HUDEP-2 (cell line): ENCODE results near the gene RCAN2.

Experiments
- DNase-seq, 76 experiments: peaks; one replicate each; lab custom pipeline; 2025; ENCODE audit not compliant: unreplicated experiment in 76 of 76; lab: John Stamatoyannopoulos, UW

RCAN2 gene

DNA sequence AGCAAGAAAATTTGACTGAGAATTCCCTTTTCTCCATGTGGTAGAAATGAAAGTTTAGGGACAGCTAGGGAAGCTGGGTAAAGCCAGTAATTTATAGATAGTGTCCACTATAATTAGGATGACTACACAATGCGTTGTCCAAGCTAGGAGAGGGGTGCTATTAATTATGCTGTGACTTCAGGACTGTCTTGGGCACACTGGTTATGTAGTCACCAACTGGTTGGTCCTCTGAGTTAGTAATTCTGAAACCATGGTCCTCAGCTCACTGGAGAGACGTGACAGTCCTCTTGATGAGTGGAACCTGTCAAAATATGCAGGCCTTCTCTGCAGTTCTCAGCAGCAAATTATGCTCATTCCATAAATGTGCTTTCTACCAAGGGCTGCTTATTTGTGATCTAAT lies 225.9 kb downstream of the RCAN2 start:
- no peak for DNase-seq

DNA sequence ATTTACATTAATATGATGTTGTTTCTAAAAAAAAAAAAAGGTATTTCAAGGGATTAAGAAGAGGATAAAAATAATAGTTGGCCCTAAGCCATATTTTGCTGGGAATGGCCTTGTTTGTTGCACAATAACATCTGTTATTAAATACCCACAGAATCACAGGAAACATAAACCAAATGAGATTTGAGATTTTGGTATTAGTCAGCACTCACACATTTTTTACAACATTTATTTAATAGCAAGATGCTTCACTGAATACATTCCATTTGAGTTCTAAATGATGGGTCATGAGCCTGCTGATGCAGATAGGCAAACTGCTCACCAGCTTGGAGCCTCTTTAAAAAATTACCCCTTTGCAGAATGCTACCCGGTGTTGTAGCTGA lies 227.6 kb downstream of the RCAN2 start:
- no peak for DNase-seq

DNA sequence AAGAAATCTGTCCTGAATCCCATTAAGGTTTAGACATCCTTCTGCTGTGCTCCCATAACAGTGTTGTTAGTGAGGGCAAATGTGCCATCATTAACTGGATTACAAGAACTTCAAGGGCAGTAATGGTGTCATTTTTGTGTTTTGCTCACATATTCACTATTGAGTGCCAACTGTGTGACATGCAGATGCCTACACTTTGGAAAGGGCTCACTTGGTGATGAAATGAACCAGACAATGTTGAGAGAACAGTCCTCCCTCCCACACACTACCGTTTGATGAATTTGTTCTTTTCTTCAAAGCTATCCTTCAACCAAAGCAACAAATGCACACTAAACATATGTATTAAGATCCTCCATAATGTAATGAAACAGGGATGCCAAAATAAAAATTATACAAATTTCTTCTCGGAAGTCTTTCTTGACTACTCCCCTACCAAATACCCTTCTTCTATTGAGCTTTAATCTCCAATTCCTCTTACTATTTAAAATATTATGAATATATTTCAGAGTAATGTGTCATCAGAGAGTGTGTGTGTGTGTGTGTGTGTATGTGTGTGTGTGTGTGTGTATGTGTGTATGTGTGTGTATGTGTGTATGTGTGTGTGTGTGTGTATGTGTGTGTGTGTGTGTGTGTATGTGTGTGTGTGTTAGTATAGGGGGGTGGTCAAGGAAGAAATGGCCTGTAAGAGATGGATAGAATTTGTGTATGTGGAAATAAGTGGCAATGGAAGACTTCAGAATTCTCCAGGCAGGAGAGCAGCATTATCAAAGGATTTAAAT lies 228.1 kb downstream of the RCAN2 start:
- DNase-seq: no peak

GRCh38 chr6:46258249-46258648 lies 233.0 kb downstream of the RCAN2 start:
- no peak for DNase-seq

GRCh38 chr6:46255528-46255927 lies 235.7 kb downstream of the RCAN2 start:
- no peak for DNase-seq

DNA sequence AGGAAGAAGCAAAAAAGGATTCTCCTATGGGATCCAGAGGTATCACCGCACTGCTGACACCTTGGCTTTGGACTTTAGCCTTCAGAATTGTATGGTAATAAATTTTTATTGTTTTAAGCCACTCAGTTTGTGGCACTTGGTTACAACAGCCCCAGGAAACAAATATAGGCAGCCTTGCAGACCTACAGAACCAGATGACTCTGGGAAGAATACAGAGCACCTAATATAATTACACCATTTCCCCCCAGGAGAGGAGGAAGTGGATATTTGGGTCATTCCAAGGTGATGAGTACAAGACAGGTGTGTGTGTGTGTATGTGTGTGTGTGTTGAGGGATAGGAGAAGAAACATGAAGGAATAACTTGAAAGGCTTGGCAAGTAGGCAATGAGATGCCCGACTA lies 236.3 kb downstream of the RCAN2 start:
- no peak for DNase-seq

- DNase-seq: no peak
Measured at GRCh38 chr6:46254331-46254730, 236.9 kb downstream of the RCAN2 start.

DNA sequence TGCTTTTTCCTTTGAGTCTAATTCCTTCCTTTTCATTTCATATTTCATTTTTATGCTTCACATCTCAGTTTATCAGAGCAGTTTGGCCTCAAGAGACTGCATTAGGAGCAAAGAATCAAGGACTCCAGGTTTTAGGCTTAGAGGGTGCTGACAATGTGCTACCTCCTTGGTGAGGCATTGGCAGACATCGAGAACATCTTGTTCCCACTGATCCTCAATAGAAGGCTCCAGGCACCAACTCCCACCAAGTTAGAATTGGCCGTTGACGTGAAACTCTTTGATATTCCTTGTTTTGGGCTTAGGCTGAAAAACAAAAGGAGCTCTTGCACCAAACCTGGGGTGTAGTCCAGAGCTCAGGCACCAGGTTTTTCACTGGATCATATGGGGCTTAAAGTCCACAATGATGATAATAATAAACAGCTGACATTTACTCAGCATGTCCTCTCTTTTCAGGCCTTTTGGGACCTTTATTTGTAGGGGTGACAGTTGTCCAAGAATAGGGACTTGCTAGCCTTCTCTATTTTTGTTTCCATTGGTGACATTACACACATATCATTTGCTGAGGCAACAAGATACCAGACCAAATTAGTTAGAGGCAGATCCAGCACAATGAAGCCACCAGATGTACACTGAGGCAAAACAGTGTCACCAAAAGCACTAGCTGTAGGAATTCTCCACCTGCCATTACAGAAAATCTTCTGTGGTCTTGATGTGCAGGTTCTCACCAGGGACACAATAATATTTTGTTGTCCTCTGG lies 239.5 kb downstream of the RCAN2 start:
- no peak for DNase-seq

GRCh38 chr6:46248143-46248542 lies 243.1 kb downstream of the RCAN2 start:
- no peak for DNase-seq

GRCh38 chr6:46246727-46247126 lies 244.5 kb downstream of the RCAN2 start:
- DNase-seq: no peak

DNA sequence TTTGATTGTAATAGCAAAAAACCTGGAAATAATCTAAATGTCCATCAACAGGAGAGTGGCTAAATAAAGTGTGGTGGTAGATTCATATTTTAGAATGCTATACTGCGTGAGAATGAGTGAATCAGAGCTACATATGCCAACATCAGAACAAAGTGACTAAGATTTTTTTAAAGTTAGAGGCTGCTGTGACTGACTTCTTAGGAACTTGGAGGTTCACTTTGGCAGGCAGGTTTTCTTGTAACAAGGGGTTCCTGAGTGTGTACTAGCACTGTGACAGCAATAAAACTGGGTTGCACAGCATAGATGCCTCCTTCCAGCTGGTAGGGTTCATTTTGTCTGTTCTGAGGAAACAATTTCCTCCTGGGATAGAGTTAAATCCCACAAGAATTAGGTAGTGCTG lies 245.2 kb downstream of the RCAN2 start:
- DNase-seq: no peak

DNA sequence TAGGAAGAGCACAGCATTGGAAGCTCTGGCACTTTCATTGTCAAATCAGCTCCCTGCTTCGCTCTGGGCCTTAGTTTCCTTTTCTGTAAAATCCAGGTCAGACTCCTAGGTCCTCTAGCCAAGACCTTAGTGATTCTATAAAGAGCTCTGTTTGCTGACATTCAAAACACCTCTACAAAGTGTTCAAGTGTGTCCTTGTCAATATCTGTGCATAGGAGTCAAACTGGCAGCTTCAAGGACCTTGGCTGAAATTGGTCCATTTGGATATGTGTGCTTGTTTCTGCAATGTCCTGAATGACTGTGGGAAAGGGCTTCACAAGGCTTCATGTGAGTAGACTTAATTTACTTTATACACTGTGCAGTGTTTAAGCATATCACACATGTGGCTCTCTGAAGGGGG lies 246.6 kb downstream of the RCAN2 start:
- DNase-seq: no peak

DNA sequence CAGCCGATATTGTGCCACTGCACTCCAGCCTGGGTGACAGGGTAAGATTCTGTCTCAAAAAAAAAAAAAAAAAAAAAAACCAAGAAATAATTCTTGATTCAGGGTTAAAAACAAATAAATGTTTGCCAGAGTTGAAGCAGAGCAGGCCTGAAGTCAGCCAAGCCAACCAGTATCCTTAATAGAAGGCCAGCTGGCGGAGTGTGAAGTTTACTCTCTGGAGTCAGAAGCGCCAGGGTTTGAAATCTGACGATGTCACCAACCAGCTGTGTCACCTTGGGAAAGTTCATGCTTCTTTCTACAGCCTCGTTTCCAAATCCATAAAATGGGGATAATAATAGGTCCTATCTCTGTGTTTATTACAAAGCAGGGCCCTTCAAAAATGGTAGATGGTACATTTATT lies 247.5 kb downstream of the RCAN2 start:
- no peak for DNase-seq

- DNase-seq: no peak
Measured at GRCh38 chr6:46242921-46243320, 248.3 kb downstream of the RCAN2 start.

DNA sequence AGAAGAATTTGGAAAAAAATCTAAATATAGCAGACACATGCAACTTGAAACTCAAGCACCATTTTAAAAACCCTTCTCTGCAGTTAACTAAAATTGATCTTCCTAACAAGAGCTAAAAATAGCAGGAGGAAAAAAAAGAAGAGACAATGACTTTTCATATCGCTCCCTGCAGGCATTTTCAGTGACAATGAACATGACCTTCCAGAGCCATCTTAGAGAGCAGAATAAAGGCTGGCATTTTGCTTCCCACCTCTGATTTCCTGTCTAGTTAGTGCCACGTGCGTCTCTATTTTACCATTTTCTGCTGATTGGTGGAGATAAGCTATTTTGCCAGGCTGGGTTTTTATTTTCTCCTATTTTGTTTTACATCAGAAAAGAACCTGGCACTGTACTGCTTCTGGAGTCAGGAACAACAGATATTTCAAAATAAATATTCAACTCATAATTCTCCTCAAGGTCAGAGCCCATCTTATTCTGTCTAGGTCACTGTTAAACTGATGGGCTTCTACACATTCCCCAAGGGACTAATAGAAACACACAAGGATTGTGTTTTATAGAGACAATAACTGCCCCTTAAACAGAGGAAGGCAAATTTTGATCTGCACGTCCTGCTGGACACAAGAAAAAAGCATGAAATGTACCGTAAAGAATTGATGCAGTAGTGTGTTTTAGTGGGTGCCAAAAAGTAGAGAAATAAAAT lies 250.2 kb downstream of the RCAN2 start:
- no peak for DNase-seq

GRCh38 chr6:46236752-46237151 lies 254.5 kb downstream of the RCAN2 start:
- no peak for DNase-seq

DNA sequence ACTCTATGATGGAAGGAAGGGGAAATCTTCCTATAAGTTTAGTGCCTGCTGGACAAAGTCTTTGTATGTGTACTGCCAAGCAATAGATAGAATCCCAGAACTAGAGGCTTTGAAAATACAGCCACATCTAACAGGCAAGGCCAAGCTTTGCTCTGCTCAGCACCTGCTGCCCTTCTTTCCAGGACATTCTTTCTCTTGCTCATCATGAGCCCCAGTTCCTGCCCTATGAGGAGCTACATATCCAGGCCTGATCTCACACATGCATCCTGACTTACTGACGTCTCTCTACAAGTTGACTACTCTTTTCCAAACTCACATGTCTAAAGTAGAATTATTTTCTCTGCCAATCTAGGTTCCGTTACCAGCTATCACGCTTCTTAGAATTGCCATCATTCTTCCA lies 256.0 kb downstream of the RCAN2 start:
- DNase-seq: no peak

- DNase-seq: no peak
Measured at GRCh38 chr6:46234700-46235099, 256.5 kb downstream of the RCAN2 start.

DNA sequence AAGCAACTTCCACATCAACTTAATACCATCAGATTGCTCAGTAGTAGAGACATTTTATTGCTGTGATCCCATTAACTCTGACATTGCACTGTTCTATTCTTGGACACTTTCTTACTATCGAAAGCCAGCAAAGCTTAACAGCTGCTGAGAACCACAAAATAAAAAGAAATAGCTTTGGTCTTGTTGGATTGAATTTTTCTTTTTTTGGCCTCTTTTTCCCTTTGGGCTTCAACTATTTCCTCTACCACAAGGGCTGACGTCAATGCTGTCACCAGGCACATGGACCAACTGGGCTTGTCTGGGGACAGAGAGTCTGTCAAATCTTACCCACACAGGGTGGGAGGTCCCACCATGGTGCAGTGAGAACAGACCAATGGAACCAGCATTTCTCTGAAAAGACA lies 257.1 kb downstream of the RCAN2 start:
- no peak for DNase-seq

GRCh38 chr6:46233129-46233528 lies 258.1 kb downstream of the RCAN2 start:
- no peak for DNase-seq

DNA sequence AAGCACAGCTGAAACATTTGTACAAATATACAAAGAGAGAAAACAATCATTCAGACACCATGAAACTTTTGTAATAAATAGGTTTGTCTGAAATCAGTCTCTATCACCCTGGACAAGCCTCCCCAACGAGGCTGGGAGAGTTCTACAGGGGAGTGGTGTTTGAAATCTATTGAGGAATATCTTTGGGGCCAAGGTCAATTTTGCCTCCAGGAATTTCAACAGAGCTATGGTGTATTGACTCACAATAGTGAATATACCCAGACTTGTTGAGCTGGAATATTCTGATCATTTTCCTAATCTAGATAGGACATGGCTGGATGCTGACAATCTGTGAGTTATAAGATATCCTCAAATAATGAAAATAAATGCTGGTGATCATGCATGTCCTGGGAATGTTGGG lies 269.0 kb downstream of the RCAN2 start:
- no peak for DNase-seq
